ENCODE data around the gene FBN1. TPM values are rescaled to one million over a fixed set of nuclear protein-coding genes. Genes with fewer than 3 reads are reported as not detected.

The FBN1 gene
- total RNA-seq, 2 donors from 2014 or later: 5.5 to 5.9 TPM

- H3K9ac ChIP-seq (ENCODE audit: extremely low read depth, low read length, poor library complexity, severe bottlenecking): no peak overlapping the region
- Mint-ChIP-seq H3K9me3 (no peaks in the 10 kb centered on the region), H3K4me3 (no peak overlapping the region), H3K27ac (no peak overlapping the region), H3K36me3 (ENCODE audit: low read depth) (no peaks in the 10 kb centered on the region), H3K27me3 (ENCODE audit: insufficient read depth) (no peaks in the 10 kb centered on the region), H3K4me1 (peaks cover 3% of the 10 kb centered on the region)
- no peaks in the 10 kb centered on the region for H3K27me3 ChIP-seq (ENCODE audit: control insufficient read depth, insufficient read depth, low read length, poor library complexity, severe bottlenecking)
- no peak overlapping the region for H3K27ac ChIP-seq (ENCODE audit: low read depth, low read length)
- no peaks in the 10 kb centered on the region for H3K36me3 ChIP-seq (ENCODE audit: control insufficient read depth, insufficient read depth, low read length)
- WGBS, 2 experiments (ENCODE audit: insufficient coverage in 1 of 2, insufficient read length in 1 of 2): 90 to 93% methylated on average over 5 to 6 of the region's 6 CpGs
- DNase-seq: no peak
- no peak for TF ChIP-seq CTCF (conservative IDR thresholded peaks at IDR 0.05)
- no peaks in the 10 kb centered on the region for H3K4me1 ChIP-seq (ENCODE audit: control insufficient read depth, insufficient read depth, low read length)
- H3K9me3 ChIP-seq (ENCODE audit: control insufficient read depth, low read length): no peaks in the 10 kb centered on the region
- no peak overlapping the region for H3K4me3 ChIP-seq (ENCODE audit: low read length)
Measured at GRCh38 chr15:48402427-48403177, 242.9 kb downstream of the FBN1 start.

- Mint-ChIP-seq H3K27ac (no peak overlapping the region), H3K36me3 (ENCODE audit: low read depth) (no peaks in the 10 kb centered on the region), H3K9me3 (no peaks in the 10 kb centered on the region), H3K4me1 (peaks cover 3% of the 10 kb centered on the region), H3K4me3 (no peak overlapping the region), H3K27me3 (ENCODE audit: insufficient read depth) (no peaks in the 10 kb centered on the region)
- Histone ChIP-seq H3K4me1 (ENCODE audit: control insufficient read depth, insufficient read depth, low read length) (no peaks in the 10 kb centered on the region), H3K9ac (ENCODE audit: extremely low read depth, low read length, poor library complexity, severe bottlenecking) (no peak overlapping the region), H3K9me3 (ENCODE audit: control insufficient read depth, low read length) (no peaks in the 10 kb centered on the region), H3K4me3 (ENCODE audit: low read length) (no peak overlapping the region), H3K36me3 (ENCODE audit: control insufficient read depth, insufficient read depth, low read length) (no peaks in the 10 kb centered on the region), H3K27ac (ENCODE audit: low read depth, low read length) (no peak overlapping the region), H3K27me3 (ENCODE audit: control insufficient read depth, insufficient read depth, low read length, poor library complexity, severe bottlenecking) (no peaks in the 10 kb centered on the region)
- no peak for DNase-seq
- 88 to 91% methylated on average over 2 of the region's 2 CpGs for WGBS, 2 experiments (ENCODE audit: insufficient coverage in 1 of 2, insufficient read length in 1 of 2)
- TF ChIP-seq CTCF (conservative IDR thresholded peaks at IDR 0.05): no peak
Measured at GRCh38 chr15:48400086-48400485, 245.4 kb downstream of the FBN1 start.

GRCh38 chr15:48397841-48398240 lies 247.7 kb downstream of the FBN1 start:
- DNase-seq: no peak
- H3K27ac Mint-ChIP-seq: peak overlapping the region; percentile 65
- Histone ChIP-seq H3K4me3 (ENCODE audit: low read length) (no peak overlapping the region), H3K9me3 (ENCODE audit: control insufficient read depth, low read length) (no peaks in the 10 kb centered on the region), H3K36me3 (ENCODE audit: control insufficient read depth, insufficient read depth, low read length) (no peaks in the 10 kb centered on the region), H3K4me1 (ENCODE audit: control insufficient read depth, insufficient read depth, low read length) (no peaks in the 10 kb centered on the region), H3K9ac (ENCODE audit: extremely low read depth, low read length, poor library complexity, severe bottlenecking) (no peak overlapping the region), H3K27me3 (ENCODE audit: control insufficient read depth, insufficient read depth, low read length, poor library complexity, severe bottlenecking) (no peaks in the 10 kb centered on the region), H3K27ac (ENCODE audit: low read depth, low read length) (no peak overlapping the region)
- no peak overlapping the region for H3K4me3 Mint-ChIP-seq
- TF ChIP-seq CTCF (conservative IDR thresholded peaks at IDR 0.05): no peak
- no peaks in the 10 kb centered on the region for H3K36me3 Mint-ChIP-seq (ENCODE audit: low read depth)
- H3K9me3 Mint-ChIP-seq: no peaks in the 10 kb centered on the region
- H3K4me1 Mint-ChIP-seq: peaks cover 3% of the 10 kb centered on the region
- H3K27me3 Mint-ChIP-seq (ENCODE audit: insufficient read depth): no peaks in the 10 kb centered on the region
- WGBS, 2 experiments (ENCODE audit: insufficient coverage in 1 of 2, insufficient read length in 1 of 2): 93 to 100% methylated on average over 1 to 5 of the region's 5 CpGs
